HEK293T (cell line): ENCODE data around the gene CAMK2B.

Experiments used
- BHLHE40 ChIP-seq: fragments of 450-650 bp; IDR thresholded peaks from 2 replicates; pipeline ENCODE4 v1.6.1; 2016; ENCODE audit warnings: mild to moderate bottlenecking, moderate library complexity, borderline replicate concordance
- FOXM1 ChIP-seq: fragments of 450-650 bp; IDR thresholded peaks from 2 replicates; pipeline ENCODE4 v1.6.1; 2017; ENCODE audit warnings: mild to moderate bottlenecking, borderline replicate concordance
- HDGF ChIP-seq: fragments of 450-650 bp; IDR thresholded peaks from 2 replicates; pipeline ENCODE4 v1.6.1; 2017; ENCODE audit warnings: antibody characterized with exemption, borderline replicate concordance
- NFRKB ChIP-seq: fragments of 450-650 bp; IDR thresholded peaks from 2 replicates; pipeline ENCODE4 v1.6.1; 2016; ENCODE audit warnings: mild to moderate bottlenecking, moderate library complexity
- SUZ12 ChIP-seq: fragments of 450-650 bp; IDR thresholded peaks from 2 replicates; pipeline ENCODE4 v1.6.1; 2016; ENCODE audit warnings: mild to moderate bottlenecking

DNA sequence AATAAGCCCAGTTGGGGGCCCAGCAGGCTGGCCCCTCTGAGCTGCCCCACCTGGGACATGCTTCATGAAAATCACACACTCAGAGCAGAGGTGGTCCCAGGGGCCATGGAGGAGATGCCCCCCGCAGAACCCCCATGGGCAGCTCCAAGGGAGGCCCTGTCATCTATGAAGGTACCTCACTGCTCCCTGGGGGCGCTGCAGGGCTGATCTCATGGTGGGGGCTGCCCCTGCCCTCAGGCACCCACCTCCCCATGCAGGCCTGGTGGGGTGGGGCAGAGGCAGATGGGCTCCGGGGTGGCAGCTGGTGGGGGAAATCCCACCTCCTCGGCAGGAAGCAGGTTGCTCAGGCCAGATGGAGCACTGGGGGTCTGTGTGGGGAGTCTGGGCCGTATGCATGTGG lies 64.2 kb downstream of the CAMK2B start:
- no peak for TF ChIP-seq NFRKB
- no peak for TF ChIP-seq SUZ12
- no peak for TF ChIP-seq FOXM1
- TF ChIP-seq BHLHE40 = no peak
- TF ChIP-seq HDGF = no peak
